ENCODE data around the gene EPHA2. TPM values are rescaled to one million over a fixed set of nuclear protein-coding genes. Genes with fewer than 3 reads are reported as not detected.
A peak's percentile ranks its signal among the peaks of the same experiment; 100 is the strongest.

The EPHA2 gene
- total and polyA plus RNA-seq, 4 donors, result 2.9 to 11.1 (median 6.8) TPM

DNA sequence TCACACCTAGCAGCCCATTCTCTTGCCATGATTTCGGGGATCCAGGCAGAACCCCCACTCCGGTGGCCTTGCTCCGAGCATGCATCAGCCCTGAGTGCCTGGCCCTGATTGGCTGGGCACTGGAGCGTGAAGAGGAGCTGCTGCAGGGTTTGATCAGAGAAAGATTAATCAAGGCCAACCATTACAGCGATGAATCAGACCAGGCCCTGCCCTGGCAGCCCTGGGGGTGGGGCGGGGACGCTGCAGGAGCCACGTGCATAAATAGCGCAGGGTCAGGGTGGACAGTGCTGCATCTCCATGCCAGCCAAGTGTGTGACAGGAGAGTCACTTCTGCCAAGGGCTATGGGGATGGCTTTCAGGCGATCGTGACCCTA, 79.0 kb downstream of the EPHA2 start (continued):
- TF ChIP-seq, protein P1, sequence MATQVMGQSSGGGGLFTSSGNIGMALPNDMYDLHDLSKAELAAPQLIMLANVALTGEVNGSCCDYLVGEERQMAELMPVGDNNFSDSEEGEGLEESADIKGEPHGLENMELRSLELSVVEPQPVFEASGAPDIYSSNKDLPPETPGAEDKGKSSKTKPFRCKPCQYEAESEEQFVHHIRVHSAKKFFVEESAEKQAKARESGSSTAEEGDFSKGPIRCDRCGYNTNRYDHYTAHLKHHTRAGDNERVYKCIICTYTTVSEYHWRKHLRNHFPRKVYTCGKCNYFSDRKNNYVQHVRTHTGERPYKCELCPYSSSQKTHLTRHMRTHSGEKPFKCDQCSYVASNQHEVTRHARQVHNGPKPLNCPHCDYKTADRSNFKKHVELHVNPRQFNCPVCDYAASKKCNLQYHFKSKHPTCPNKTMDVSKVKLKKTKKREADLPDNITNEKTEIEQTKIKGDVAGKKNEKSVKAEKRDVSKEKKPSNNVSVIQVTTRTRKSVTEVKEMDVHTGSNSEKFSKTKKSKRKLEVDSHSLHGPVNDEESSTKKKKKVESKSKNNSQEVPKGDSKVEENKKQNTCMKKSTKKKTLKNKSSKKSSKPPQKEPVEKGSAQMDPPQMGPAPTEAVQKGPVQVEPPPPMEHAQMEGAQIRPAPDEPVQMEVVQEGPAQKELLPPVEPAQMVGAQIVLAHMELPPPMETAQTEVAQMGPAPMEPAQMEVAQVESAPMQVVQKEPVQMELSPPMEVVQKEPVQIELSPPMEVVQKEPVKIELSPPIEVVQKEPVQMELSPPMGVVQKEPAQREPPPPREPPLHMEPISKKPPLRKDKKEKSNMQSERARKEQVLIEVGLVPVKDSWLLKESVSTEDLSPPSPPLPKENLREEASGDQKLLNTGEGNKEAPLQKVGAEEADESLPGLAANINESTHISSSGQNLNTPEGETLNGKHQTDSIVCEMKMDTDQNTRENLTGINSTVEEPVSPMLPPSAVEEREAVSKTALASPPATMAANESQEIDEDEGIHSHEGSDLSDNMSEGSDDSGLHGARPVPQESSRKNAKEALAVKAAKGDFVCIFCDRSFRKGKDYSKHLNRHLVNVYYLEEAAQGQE (IDR thresholded peaks at IDR 0.05), result no peak

DNA sequence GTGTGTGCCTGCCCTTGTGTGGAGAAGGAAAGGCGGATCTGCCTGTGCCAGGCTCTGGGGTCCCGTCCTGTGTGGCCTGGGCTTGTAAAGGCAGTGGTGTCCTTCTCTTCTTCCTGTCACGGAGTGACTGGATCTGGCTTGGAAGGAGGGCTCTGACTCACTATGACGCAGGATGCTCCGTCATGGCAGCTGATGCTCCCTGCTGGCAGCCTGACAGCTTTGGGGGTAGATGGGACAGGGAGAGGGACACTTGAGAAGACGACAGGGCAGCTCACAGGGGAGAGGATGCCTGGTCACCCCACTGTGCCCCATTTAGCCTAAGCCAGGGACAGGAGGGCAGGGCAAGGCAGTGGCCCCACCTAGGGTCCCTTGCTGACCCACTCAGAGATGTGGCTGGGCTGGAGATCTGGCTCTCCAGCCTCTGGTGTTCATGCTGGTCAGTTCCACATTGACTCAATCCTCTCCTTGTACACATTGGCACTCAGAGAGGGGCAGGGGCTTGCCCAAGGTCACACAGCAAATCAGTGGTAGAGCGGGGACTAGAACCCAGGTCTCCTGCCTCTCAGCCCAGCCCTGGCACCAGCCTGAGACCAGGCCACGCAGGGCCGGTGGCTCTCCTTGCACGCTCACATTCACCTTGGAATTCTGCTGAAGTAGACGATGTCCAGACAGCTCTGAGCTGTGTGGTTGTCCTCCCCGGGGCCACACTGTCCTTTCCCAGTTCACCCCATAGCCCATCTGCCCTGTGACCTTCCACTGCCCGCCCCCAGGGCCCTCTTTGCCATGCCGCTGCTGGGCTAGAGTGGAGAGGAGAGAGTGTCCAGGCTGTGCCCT, 79.6 kb downstream of the EPHA2 start:
- H3K9me3 ChIP-seq (ENCODE audit: control insufficient read depth in 4 of 4, low read length in 3 of 4), result no peaks in the 10 kb centered on the region
- H3K4me3 ChIP-seq (ENCODE audit: low read depth in 1 of 3, low read length in 3 of 3), result no peak overlapping the region
- H3K27me3 ChIP-seq (ENCODE audit: control insufficient read depth in 4 of 4, insufficient read depth in 4 of 4, low read length in 3 of 4), result no peaks in the 10 kb centered on the region
- no peak for DNase-seq (ENCODE audit: low spot score)
- no peaks in the 10 kb centered on the region for H3K36me3 ChIP-seq (ENCODE audit: control insufficient read depth in 4 of 4, insufficient read depth in 3 of 4, low read depth in 1 of 4, low read length in 3 of 4)
- WGBS, result 85% methylated on average over 14 of the region's 14 CpGs
- H3K9ac ChIP-seq (ENCODE audit: low read depth in 1 of 2, low read length in 2 of 2), result no peak overlapping the region
- H3K4me1 ChIP-seq (ENCODE audit: control insufficient read depth in 4 of 4, insufficient read depth in 4 of 4, low read length in 3 of 4), result peaks cover 4 to 24% (median 12%) of the 10 kb centered on the region in 4 donors
- H3K27ac ChIP-seq (ENCODE audit: low read depth in 1 of 2, low read length in 2 of 2), result no peak overlapping the region
- TF ChIP-seq SP1 (IDR thresholded peaks at IDR 0.05) (peak; percentile 2), EGR1 (IDR thresholded peaks at IDR 0.05; ENCODE audit: low read depth in 2 of 2) (no peak), FOXA1 (IDR thresholded peaks at IDR 0.05) (no peak), RAD21 (IDR thresholded peaks at IDR 0.05) (no peak), HNF4G (IDR thresholded peaks at IDR 0.05) (no peak)

GRCh38 chr1:16075337-16076030, 80.4 kb downstream of the EPHA2 start:
- no peaks in the 10 kb centered on the region for H3K9me3 ChIP-seq (ENCODE audit: control insufficient read depth in 4 of 4, low read length in 3 of 4)
- no peaks in the 10 kb centered on the region for H3K27me3 ChIP-seq (ENCODE audit: control insufficient read depth in 4 of 4, insufficient read depth in 4 of 4, low read length in 3 of 4)
- no peak overlapping the region for H3K9ac ChIP-seq (ENCODE audit: low read depth in 1 of 2, low read length in 2 of 2)
- DNase-seq (ENCODE audit: low spot score), result no peak
- H3K36me3 ChIP-seq (ENCODE audit: control insufficient read depth in 4 of 4, insufficient read depth in 3 of 4, low read depth in 1 of 4, low read length in 3 of 4), result no peaks in the 10 kb centered on the region
- peaks cover 4 to 24% (median 12%) of the 10 kb centered on the region in 4 donors for H3K4me1 ChIP-seq (ENCODE audit: control insufficient read depth in 4 of 4, insufficient read depth in 4 of 4, low read length in 3 of 4)
- no peak for TF ChIP-seq YY1 (IDR thresholded peaks at IDR 0.05)
- no peak for TF ChIP-seq RAD21 (IDR thresholded peaks at IDR 0.05)
- TF ChIP-seq JUND (IDR thresholded peaks at IDR 0.05), result no peak
- TF ChIP-seq FOXA2 (IDR thresholded peaks at IDR 0.05), result no peak
- no peak for TF ChIP-seq FOXA1 (IDR thresholded peaks at IDR 0.05)
- no peak for TF ChIP-seq NR2F2 (IDR thresholded peaks at IDR 0.05)
- TF ChIP-seq SP1 (IDR thresholded peaks at IDR 0.05), result no peak
- TF ChIP-seq HNF4A (conservative IDR thresholded peaks at IDR 0.05), result no peak
- TF ChIP-seq, protein P2, sequence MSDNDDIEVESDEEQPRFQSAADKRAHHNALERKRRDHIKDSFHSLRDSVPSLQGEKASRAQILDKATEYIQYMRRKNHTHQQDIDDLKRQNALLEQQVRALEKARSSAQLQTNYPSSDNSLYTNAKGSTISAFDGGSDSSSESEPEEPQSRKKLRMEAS (IDR thresholded peaks at IDR 0.05), result no peak
- TF ChIP-seq, protein P3, sequence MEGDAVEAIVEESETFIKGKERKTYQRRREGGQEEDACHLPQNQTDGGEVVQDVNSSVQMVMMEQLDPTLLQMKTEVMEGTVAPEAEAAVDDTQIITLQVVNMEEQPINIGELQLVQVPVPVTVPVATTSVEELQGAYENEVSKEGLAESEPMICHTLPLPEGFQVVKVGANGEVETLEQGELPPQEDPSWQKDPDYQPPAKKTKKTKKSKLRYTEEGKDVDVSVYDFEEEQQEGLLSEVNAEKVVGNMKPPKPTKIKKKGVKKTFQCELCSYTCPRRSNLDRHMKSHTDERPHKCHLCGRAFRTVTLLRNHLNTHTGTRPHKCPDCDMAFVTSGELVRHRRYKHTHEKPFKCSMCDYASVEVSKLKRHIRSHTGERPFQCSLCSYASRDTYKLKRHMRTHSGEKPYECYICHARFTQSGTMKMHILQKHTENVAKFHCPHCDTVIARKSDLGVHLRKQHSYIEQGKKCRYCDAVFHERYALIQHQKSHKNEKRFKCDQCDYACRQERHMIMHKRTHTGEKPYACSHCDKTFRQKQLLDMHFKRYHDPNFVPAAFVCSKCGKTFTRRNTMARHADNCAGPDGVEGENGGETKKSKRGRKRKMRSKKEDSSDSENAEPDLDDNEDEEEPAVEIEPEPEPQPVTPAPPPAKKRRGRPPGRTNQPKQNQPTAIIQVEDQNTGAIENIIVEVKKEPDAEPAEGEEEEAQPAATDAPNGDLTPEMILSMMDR (IDR thresholded peaks at IDR 0.05; ENCODE audit: low read depth, low read length, missing input control), result no peak
- TF ChIP-seq EGR1 (IDR thresholded peaks at IDR 0.05; ENCODE audit: low read depth in 2 of 2), result no peak
- TF ChIP-seq ZBTB33 (IDR thresholded peaks at IDR 0.05), result no peak
- TF ChIP-seq RXRA (IDR thresholded peaks at IDR 0.05), result no peak
- no peak for TF ChIP-seq HNF4G (IDR thresholded peaks at IDR 0.05)
- no peak for TF ChIP-seq TAF1 (conservative IDR thresholded peaks at IDR 0.05)
- no peak overlapping the region for H3K4me3 ChIP-seq (ENCODE audit: low read depth in 1 of 3, low read length in 3 of 3)
- H3K27ac ChIP-seq (ENCODE audit: low read depth in 1 of 2, low read length in 2 of 2), result no peak overlapping the region
- 74% methylated on average over 11 of the region's 11 CpGs for WGBS

All from liver (tissue), 9 donors.